Measurements from ENCODE around the gene CDC42BPG.

DNA sequence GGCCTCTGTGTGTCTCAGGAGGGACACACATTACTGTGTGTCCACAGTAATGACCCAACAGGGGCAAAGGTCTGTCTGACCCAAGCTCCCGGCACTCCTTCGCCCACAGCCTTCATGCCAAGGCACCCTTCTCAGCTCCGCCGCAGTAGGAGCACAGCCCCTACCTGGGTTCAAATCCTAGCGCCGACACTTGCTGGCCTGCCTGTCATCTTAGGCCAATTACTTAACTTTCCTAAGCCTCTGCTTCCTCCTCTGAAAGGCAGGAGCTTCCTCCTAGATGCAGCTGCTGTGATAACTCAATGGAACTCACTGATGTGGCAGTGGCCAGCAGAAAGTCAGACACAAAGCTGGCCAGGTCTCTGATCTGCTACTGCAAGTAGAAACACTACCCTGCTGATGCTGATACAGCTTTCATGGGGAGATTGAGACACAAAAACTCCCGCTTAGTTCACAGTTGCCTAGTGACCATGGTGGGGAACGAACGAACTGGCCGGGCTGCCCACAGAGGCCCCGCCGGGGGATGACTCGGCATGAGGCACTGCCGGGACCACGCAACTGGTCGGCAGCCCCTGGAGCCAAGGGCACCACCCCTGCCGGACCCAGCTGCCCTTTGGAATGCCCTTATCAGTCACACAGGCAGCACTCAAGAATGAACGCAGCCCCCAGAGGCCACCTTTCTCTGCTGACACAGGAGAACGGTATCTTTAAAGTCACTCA lies 25.9 kb upstream of the CDC42BPG start:
- no peak for TF ChIP-seq POLR2A (IDR thresholded peaks at IDR 0.05)
- TF ChIP-seq, protein P1, sequence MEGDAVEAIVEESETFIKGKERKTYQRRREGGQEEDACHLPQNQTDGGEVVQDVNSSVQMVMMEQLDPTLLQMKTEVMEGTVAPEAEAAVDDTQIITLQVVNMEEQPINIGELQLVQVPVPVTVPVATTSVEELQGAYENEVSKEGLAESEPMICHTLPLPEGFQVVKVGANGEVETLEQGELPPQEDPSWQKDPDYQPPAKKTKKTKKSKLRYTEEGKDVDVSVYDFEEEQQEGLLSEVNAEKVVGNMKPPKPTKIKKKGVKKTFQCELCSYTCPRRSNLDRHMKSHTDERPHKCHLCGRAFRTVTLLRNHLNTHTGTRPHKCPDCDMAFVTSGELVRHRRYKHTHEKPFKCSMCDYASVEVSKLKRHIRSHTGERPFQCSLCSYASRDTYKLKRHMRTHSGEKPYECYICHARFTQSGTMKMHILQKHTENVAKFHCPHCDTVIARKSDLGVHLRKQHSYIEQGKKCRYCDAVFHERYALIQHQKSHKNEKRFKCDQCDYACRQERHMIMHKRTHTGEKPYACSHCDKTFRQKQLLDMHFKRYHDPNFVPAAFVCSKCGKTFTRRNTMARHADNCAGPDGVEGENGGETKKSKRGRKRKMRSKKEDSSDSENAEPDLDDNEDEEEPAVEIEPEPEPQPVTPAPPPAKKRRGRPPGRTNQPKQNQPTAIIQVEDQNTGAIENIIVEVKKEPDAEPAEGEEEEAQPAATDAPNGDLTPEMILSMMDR (IDR thresholded peaks at IDR 0.05): no peak
